Parathyroid adenoma (tissue), 2 donors: ENCODE results near the gene RIMS1.

Experiments
- H2AFZ ChIP-seq: fragments of 300-600 bp; sonication (generic); one replicate; pipeline ENCODE4 v1.7.0; 2017; ENCODE audit warnings: antibody characterized with exemption, mild to moderate bottlenecking
- H3K27ac ChIP-seq: fragments of 300-600 bp; sonication (generic); one replicate; pipeline ENCODE4 v1.7.0; 2017
- H3K27me3 ChIP-seq: fragments of 300-600 bp; sonication (generic); one replicate; pipeline ENCODE4 v1.7.0; 2017; ENCODE audit warnings: low read length; ENCODE audit not compliant: control insufficient read depth, insufficient read depth
- H3K36me3 ChIP-seq: fragments of 300-600 bp; sonication (generic); one replicate; pipeline ENCODE4 v1.7.0; 2017; ENCODE audit warnings: low read length; ENCODE audit not compliant: control insufficient read depth, insufficient read depth
- H3K4me1 ChIP-seq: fragments of 300-600 bp; sonication (generic); one replicate; pipeline ENCODE4 v1.7.0; 2017; ENCODE audit warnings: control low read depth
- H3K4me2 ChIP-seq: fragments of 300-600 bp; sonication (generic); one replicate; pipeline ENCODE4 v1.7.0; 2017; ENCODE audit warnings: low read length
- H3K4me3 ChIP-seq: fragments of 300-600 bp; sonication (generic); one replicate; pipeline ENCODE4 v1.7.0; 2017; ENCODE audit warnings: low read depth, low read length
- H3K79me2 ChIP-seq: fragments of 300-600 bp; sonication (generic); one replicate; pipeline ENCODE4 v1.7.0; 2017; ENCODE audit warnings: control low read depth
- H3K9ac ChIP-seq: fragments of 300-600 bp; sonication (generic); one replicate; pipeline ENCODE4 v1.7.0; 2017; ENCODE audit warnings: mild to moderate bottlenecking
- H3K9me3 ChIP-seq: fragments of 300-600 bp; sonication (generic); one replicate; pipeline ENCODE4 v1.7.0; 2017; ENCODE audit warnings: low read length; ENCODE audit not compliant: control insufficient read depth
- TF ChIP-seq, protein P1 (sequence below): fragments of 300-600 bp; sonication (generic); IDR thresholded peaks from one replicate; pipeline ENCODE4 v1.7.0; 2017; ENCODE audit warnings: antibody characterized with exemption, mild to moderate bottlenecking
- donor health status: primary hyperparathyroidism.

RIMS1 gene

GRCh38 chr6:72032086-72032485, 145.7 kb downstream of the RIMS1 start:
- Histone ChIP-seq H3K4me2 (no peak overlapping the region), H3K27ac (no peak overlapping the region), H2AFZ (no peak overlapping the region), H3K9me3 (no peaks in the 10 kb centered on the region), H3K4me1 (no peaks in the 10 kb centered on the region), H3K27me3 (no peaks in the 10 kb centered on the region), H3K79me2 (no peaks in the 10 kb centered on the region), H3K4me3 (no peak overlapping the region), H3K36me3 (no peaks in the 10 kb centered on the region), H3K9ac (no peak overlapping the region)
- TF ChIP-seq, protein P1, sequence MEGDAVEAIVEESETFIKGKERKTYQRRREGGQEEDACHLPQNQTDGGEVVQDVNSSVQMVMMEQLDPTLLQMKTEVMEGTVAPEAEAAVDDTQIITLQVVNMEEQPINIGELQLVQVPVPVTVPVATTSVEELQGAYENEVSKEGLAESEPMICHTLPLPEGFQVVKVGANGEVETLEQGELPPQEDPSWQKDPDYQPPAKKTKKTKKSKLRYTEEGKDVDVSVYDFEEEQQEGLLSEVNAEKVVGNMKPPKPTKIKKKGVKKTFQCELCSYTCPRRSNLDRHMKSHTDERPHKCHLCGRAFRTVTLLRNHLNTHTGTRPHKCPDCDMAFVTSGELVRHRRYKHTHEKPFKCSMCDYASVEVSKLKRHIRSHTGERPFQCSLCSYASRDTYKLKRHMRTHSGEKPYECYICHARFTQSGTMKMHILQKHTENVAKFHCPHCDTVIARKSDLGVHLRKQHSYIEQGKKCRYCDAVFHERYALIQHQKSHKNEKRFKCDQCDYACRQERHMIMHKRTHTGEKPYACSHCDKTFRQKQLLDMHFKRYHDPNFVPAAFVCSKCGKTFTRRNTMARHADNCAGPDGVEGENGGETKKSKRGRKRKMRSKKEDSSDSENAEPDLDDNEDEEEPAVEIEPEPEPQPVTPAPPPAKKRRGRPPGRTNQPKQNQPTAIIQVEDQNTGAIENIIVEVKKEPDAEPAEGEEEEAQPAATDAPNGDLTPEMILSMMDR: no peak

DNA sequence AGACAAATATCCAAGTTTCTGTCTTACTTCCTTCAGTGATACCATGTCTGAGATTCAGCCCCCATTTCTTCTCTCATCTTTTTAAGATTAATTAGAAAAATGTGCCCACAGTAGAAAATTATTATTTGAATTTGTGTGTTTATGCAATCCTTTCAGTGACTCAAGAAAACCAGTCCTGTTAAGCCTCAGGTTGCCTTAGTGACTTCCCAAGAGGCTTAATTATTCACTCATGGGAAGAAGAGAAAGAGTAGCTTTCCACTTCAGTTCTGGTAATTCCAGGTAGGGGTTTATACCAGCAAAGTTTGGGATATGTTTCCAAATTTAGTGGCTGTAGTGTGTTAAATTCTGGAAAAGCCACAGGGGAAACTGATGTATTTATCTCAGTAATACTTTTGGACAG, 149.1 kb downstream of the RIMS1 start:
- H3K9ac ChIP-seq: no peak overlapping the region
- TF ChIP-seq, protein P1: no peak
- no peaks in the 10 kb centered on the region for H3K4me1 ChIP-seq

GRCh38 chr6:72035966-72036365, 149.6 kb downstream of the RIMS1 start:
- TF ChIP-seq, protein P1: no peak
- H3K4me3 ChIP-seq: no peak overlapping the region
- no peak overlapping the region for H3K9ac ChIP-seq
- H3K27ac ChIP-seq: no peak overlapping the region
- H3K79me2 ChIP-seq: no peaks in the 10 kb centered on the region
- H3K4me1 ChIP-seq: no peaks in the 10 kb centered on the region
- no peak overlapping the region for H2AFZ ChIP-seq
- no peak overlapping the region for H3K4me2 ChIP-seq
- no peaks in the 10 kb centered on the region for H3K36me3 ChIP-seq
- H3K9me3 ChIP-seq: no peaks in the 10 kb centered on the region
- H3K27me3 ChIP-seq: no peaks in the 10 kb centered on the region

More for the DNA sequence above, 149.1 kb downstream of the RIMS1 start:
- H3K4me2 ChIP-seq: no peak overlapping the region
- no peaks in the 10 kb centered on the region for H3K9me3 ChIP-seq
- H3K27me3 ChIP-seq: no peaks in the 10 kb centered on the region
- no peaks in the 10 kb centered on the region for H3K36me3 ChIP-seq
- H3K79me2 ChIP-seq: no peaks in the 10 kb centered on the region
- no peak overlapping the region for H2AFZ ChIP-seq
- no peak overlapping the region for H3K27ac ChIP-seq
- no peak overlapping the region for H3K4me3 ChIP-seq

DNA sequence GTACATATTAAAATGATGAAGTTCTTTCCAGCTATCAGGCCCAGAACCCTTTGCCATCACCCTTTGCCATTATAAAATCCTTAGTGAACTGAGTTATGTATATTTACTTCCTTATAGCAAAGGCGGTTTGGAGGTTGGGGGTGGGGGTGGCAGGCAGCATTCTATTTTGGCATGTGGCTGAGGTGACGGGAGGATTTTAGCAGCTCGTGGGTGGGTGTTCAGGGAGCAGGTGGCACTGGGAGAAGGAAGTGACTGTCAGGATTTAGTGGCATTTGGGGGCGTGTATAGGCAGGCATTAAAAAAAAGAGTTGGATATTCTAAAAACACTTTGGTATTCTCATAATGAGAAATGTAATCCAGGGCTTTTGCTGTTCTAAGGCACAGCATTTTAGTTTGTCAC, 150.7 kb downstream of the RIMS1 start:
- no peaks in the 10 kb centered on the region for H3K27me3 ChIP-seq
- H2AFZ ChIP-seq: no peak overlapping the region
- H3K27ac ChIP-seq: no peak overlapping the region
- no peak overlapping the region for H3K4me3 ChIP-seq
- H3K9ac ChIP-seq: no peak overlapping the region
- H3K4me1 ChIP-seq: no peaks in the 10 kb centered on the region
- no peaks in the 10 kb centered on the region for H3K9me3 ChIP-seq
- TF ChIP-seq, protein P1: no peak
- no peaks in the 10 kb centered on the region for H3K36me3 ChIP-seq
- H3K79me2 ChIP-seq: no peaks in the 10 kb centered on the region
- no peak overlapping the region for H3K4me2 ChIP-seq

DNA sequence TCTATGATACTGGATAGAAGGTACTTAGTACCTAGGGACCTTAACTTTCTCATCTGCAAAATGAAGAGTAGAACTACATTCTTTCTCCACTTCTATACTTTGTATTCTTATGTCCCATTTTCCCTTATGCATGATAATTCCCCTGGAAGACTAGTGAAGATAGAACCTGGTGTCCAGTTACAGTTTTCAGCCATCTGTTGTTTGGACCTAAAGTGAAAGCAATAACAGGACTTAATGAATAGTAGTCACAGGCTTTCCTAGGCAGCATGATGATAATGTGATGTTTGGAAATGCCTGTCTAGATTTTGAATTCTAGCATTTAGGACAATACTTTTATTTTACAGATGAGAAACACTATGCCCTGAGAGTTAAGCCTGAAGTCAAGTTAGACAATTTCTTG, 153.8 kb downstream of the RIMS1 start:
- TF ChIP-seq, protein P1: no peak
- H3K4me3 ChIP-seq: no peak overlapping the region
- no peak overlapping the region for H3K9ac ChIP-seq
- H3K27ac ChIP-seq: no peak overlapping the region
- H3K9me3 ChIP-seq: no peaks in the 10 kb centered on the region
- H3K36me3 ChIP-seq: no peaks in the 10 kb centered on the region
- H3K4me2 ChIP-seq: no peak overlapping the region
- H3K79me2 ChIP-seq: no peaks in the 10 kb centered on the region
- no peaks in the 10 kb centered on the region for H3K27me3 ChIP-seq
- no peak overlapping the region for H2AFZ ChIP-seq
- H3K4me1 ChIP-seq: no peaks in the 10 kb centered on the region
